HEK293 (cell line): ENCODE results near the gene NEK6.
A peak's percentile ranks its signal among the peaks of the same experiment; 100 is the strongest.

Experiments used
- CTCF ChIA-PET: fragments of 350-600 bp; formaldehyde crosslinking; extraction: SDS; loops from one replicate; lab custom pipeline; 2021; ENCODE audit warnings: antibody characterized with exemption; lab: Yijun Ruan, JAX
- POLR2A ChIA-PET: fragments of 300-600 bp; formaldehyde crosslinking; extraction: SDS; loops from one replicate; lab custom pipeline; 2020; ENCODE audit warnings: antibody characterized with exemption, inconsistent platforms; lab: Yijun Ruan, JAX
- H3K27ac ChIP-seq: fragments of 200-500 bp; sonication (Bioruptor generic); 2 replicates; pipeline ENCODE4 v1.5.1; 2014; ENCODE audit warnings: low read depth, low read length, control low read depth, inconsistent platforms; ENCODE audit errors: extremely low read depth
- H3K36me3 ChIP-seq, 2 experiments: fragments of 200-500 bp in 1 of 2; sonication (Bioruptor generic) in 1 of 2; 1 replicate in 1 of 2; 2 replicates in 1 of 2; pipeline ENCODE4 v1.5.1; 2014 to 2017; ENCODE audit warnings: inconsistent platforms in 2 of 2, low read length in 2 of 2; ENCODE audit not compliant: control insufficient read depth in 2 of 2, insufficient read depth in 1 of 2
- H3K4me1 ChIP-seq: fragments of 200-500 bp; sonication (Bioruptor generic); 2 replicates; pipeline ENCODE4 v1.5.1; 2014; ENCODE audit warnings: mild to moderate bottlenecking, low read length, inconsistent platforms; ENCODE audit not compliant: control insufficient read depth, insufficient read depth
- H3K4me3 ChIP-seq: 2 replicates; pipeline ENCODE4 v1.5.1; 2011; ENCODE audit warnings: low read depth, mild to moderate bottlenecking, control low read depth, low read length, moderate library complexity
- H3K9me3 ChIP-seq: fragments of 200-500 bp; sonication (Bioruptor generic); 2 replicates; pipeline ENCODE4 v1.5.1; 2014; ENCODE audit warnings: low read depth, low read length, inconsistent platforms; ENCODE audit not compliant: control insufficient read depth, insufficient read depth
- HOXC10 ChIP-seq: sonication (generic); formaldehyde crosslinking; IDR thresholded peaks from 2 replicates; pipeline ENCODE4 v1.8.1; 2023; ENCODE audit warnings: mild to moderate bottlenecking, missing genetic modification reagents
- KLF16 ChIP-seq: fragments of 450-650 bp; formaldehyde crosslinking; IDR thresholded peaks from 2 replicates; pipeline ENCODE4 v1.5.1; 2017; ENCODE audit warnings: missing biosample characterization, missing genetic modification characterization
- ZBTB8A ChIP-seq: fragments of 450-650 bp; formaldehyde crosslinking; IDR thresholded peaks from 2 replicates; pipeline ENCODE4 v1.5.1; 2016; ENCODE audit warnings: missing biosample characterization, missing genetic modification characterization
- ZFP69B ChIP-seq: fragments of 450-650 bp; formaldehyde crosslinking; IDR thresholded peaks from 2 replicates; pipeline ENCODE4 v1.5.1; 2016; ENCODE audit warnings: missing biosample characterization, missing genetic modification characterization
- ZIC2 ChIP-seq: fragments of 450-650 bp; formaldehyde crosslinking; IDR thresholded peaks from 2 replicates; pipeline ENCODE4 v1.5.1; 2016; ENCODE audit warnings: missing biosample characterization, missing genetic modification characterization
- ZNF114 ChIP-seq: fragments of 450-650 bp; formaldehyde crosslinking; IDR thresholded peaks from 2 replicates; pipeline ENCODE4 v1.5.0; 2017; ENCODE audit warnings: missing biosample characterization, missing genetic modification characterization
- ZNF350 ChIP-seq: fragments of 450-650 bp; formaldehyde crosslinking; IDR thresholded peaks from 2 replicates; pipeline ENCODE4 v1.5.0; 2017; ENCODE audit warnings: missing biosample characterization, mild to moderate bottlenecking, missing genetic modification characterization
- ZNF423 ChIP-seq: fragments of 450-650 bp; formaldehyde crosslinking; IDR thresholded peaks from 2 replicates; pipeline ENCODE4 v1.5.1; 2016; ENCODE audit warnings: missing biosample characterization, missing genetic modification characterization
- ZNF426 ChIP-seq: fragments of 450-650 bp; formaldehyde crosslinking; IDR thresholded peaks from 2 replicates; pipeline ENCODE4 v1.5.1; 2017; ENCODE audit warnings: missing biosample characterization, missing genetic modification characterization, mild to moderate bottlenecking, inconsistent platforms, moderate library complexity
- ZNF768 ChIP-seq: fragments of 450-650 bp; formaldehyde crosslinking; IDR thresholded peaks from 2 replicates; pipeline ENCODE4 v1.5.1; 2018; ENCODE audit warnings: missing biosample characterization, mild to moderate bottlenecking, missing genetic modification characterization
- TF ChIP-seq, protein P1 (sequence below): fragments of 450-650 bp; formaldehyde crosslinking; IDR thresholded peaks from 2 replicates; pipeline ENCODE4 v1.5.1; 2016; ENCODE audit warnings: missing biosample characterization, missing genetic modification characterization
- TF ChIP-seq, protein P2 (sequence below): fragments of 450-650 bp; formaldehyde crosslinking; IDR thresholded peaks from 2 replicates; pipeline ENCODE4 v1.5.1; 2016; ENCODE audit warnings: missing biosample characterization, missing genetic modification characterization

Gene NEK6

DNA sequence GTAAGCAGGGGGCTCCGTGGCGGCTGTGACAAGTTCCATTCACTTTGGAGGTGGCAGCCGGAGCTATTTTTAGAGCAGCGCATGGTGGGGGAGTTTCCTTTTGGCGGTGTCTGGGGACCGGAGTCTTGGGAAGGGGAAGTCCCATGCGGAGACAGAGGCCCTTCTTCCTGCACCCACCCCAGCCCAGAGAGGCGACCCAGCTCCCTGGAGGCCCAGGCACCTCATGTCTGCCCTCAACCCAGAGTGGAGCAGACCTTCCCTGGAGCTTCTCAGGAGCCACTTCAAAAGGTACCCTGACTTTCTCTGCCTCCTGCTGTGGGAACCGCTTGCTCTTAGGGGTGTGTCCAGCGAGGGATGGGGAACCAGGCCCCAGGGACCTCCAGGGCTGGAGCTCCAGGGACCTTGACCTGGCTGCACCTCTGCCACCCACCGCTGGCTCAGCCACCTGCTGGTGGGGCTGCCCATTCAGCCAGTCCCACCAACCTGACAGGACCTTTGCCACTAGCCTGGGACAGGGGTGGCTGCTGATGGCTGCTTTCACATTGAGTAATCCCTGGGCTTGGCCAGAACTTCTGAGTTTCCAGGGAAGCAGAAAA is 34.1 kb downstream of the NEK6 start:
- no peaks in the 10 kb centered on the region for H3K4me1 ChIP-seq
- no peak overlapping the region for H3K4me3 ChIP-seq
- H3K36me3 ChIP-seq = peaks cover 0 to 4% of the 10 kb centered on the region in 2 experiments; a peak in 1 of 3 replicates
- H3K9me3 ChIP-seq = no peaks in the 10 kb centered on the region
- ChIA-PET POLR2A (no interaction called here), CTCF (no interaction called here)
- no peak overlapping the region for H3K27ac ChIP-seq
- TF ChIP-seq ZBTB8A (tag by site-specific recombination) (no peak), ZIC2 (tag by site-specific recombination) (peak; percentile 26)

DNA sequence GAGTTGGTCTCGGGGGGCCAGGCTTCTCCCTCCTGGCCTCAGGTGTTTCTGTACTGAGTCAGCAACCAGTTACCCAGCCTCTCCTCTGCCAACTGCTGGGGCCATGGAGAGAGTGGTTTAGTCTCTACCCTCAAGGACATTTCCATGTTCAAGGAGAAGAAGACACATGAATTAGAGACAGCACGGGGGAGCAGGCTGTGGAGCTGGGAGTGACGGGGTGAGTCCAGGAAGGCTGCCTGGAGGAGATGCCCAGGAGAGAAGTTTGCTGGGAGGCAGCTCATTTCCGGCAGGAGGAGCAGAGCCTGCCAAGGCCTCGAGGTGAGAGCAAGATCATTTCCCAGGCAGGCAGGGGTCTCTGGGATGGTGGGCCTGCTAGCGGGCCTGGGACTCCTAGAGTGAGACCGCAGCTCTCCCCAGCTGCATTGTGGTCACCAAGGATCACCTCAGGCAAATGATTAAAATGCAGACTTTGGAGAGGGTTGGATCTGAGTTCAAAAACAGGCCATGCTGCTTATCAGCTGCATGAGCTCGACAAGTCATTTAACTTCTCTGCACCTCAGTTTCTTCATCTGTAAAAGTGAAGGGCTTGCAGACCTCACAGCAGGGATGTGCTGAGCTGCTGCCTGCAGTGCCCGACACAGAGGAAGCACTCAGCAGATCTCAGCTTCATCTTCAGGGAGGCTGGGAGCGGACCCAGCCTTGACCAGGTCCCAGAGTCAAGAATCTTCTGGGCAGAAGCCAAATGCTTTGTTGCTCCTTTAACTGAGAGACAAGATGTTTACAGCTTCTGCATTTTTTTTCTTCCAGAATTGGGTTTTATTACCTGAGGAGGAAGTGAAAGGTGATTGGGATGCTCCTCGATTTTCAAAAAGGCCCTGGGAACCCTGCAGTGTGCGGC is 35.2 kb downstream of the NEK6 start:
- Histone ChIP-seq H3K36me3 (peaks cover 0 to 4% of the 10 kb centered on the region in 2 experiments; a peak in 1 of 3 replicates), H3K4me1 (no peaks in the 10 kb centered on the region), H3K4me3 (no peak overlapping the region), H3K9me3 (no peaks in the 10 kb centered on the region), H3K27ac (no peak overlapping the region)
- ChIA-PET CTCF (interaction anchor here (0.6 to 1.1 kb wide), 3 partner anchors 126 to 419 kb away, joined by 3 to 5 read pairs (median 5); no protein-coding TSS in a partner anchor), POLR2A (no interaction called here)
- TF ChIP-seq HOXC10 = no peak
- TF ChIP-seq ZNF350 (tag by site-specific recombination) = no peak

DNA sequence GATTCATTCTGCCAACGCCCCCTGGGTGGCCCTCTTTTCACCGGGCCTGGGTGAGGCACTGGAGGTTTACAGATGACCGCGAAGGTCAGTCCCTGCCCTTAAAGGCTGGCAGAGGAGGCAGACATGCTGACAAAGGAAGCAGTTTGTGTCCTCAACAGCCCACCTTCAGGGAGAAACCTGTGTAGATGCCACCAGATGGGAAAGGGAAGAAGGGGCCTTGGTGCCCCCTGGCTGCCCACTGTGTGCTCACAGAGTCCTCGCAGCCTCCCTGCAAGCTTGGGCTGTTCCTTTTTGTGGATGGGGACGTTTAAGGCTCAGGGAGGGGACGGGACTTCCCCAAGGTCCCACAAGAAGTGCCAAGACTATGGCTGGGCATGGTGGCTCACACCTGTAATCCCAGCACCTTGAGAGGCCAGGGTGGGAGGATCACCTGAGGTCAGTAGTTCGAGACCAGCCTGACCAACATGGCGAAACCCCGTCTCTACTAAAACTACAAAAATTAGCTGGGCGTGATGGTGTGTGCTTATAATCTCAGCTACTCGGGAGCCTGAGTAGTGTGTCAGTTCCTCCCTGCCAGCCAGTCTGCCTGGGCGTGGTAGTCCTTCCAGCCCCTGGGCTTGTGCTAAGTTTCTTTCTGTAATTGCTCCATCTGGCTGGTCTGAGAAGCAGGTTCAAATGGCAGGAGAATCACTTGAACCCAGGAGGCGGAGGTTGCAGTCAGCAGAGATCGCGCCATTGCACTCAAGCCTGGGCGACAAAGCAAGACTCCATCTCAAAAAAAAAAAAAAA is 36.2 kb downstream of the NEK6 start:
- Histone ChIP-seq H3K27ac (no peak overlapping the region), H3K4me1 (no peaks in the 10 kb centered on the region), H3K36me3 (peaks cover 0 to 4% of the 10 kb centered on the region in 2 experiments; a peak in 1 of 3 replicates), H3K4me3 (no peak overlapping the region), H3K9me3 (no peaks in the 10 kb centered on the region)
- CTCF ChIA-PET = no interaction called here
- POLR2A ChIA-PET = no interaction called here
- TF ChIP-seq ZNF768 (tag by site-specific recombination) (no peak), KLF16 (tag by site-specific recombination) (no peak)
- TF ChIP-seq, protein P1, sequence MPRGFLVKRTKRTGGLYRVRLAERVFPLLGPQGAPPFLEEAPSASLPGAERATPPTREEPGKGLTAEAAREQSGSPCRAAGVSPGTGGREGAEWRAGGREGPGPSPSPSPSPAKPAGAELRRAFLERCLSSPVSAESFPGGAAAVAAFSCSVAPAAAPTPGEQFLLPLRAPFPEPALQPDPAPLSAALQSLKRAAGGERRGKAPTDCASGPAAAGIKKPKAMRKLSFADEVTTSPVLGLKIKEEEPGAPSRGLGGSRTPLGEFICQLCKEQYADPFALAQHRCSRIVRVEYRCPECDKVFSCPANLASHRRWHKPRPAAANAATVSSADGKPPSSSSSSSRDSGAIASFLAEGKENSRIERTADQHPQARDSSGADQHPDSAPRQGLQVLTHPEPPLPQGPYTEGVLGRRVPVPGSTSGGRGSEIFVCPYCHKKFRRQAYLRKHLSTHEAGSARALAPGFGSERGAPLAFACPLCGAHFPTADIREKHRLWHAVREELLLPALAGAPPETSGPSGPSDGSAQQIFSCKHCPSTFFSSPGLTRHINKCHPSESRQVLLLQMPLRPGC (tag by site-specific recombination) = no peak

DNA sequence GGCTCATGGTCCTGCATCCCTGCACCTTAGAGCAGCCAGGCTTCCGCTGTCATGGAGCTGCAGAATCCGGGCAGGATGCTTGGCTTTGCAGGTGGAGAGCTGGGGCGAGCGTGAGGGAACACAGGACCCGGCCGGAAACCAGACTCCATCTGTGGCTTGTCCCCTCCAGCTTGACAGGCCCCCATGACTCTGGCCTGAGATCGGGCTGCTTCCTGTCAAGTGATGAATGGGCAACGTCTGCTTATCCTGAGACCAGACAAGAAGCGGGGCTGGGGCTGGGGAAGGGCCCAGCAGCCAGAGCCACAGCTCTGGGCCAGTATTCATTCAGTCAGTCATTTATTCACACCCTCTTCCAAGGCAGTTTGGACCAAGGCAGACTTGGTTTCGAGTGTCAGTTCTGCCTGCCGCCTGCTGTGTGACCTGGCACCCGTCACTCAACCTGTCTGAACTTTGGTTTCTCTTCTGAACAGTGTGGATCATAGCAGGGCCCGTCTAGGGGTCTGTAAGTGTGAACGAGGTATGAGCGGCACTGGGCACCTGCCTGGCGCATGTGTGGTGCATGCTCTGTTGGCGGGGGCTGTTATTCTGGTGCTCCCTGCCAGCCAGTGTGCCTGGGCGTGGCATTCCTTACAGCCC is 37.5 kb downstream of the NEK6 start:
- H3K4me1 ChIP-seq = no peaks in the 10 kb centered on the region
- no peak overlapping the region for H3K27ac ChIP-seq
- POLR2A ChIA-PET = no interaction called here
- no peak overlapping the region for H3K4me3 ChIP-seq
- no peaks in the 10 kb centered on the region for H3K36me3 ChIP-seq
- H3K9me3 ChIP-seq = no peaks in the 10 kb centered on the region
- no peak for TF ChIP-seq ZFP69B
- no peak for TF ChIP-seq ZNF114 (tag by site-specific recombination)
- no peak for TF ChIP-seq ZNF423 (tag by site-specific recombination)
- TF ChIP-seq ZNF426 (tag by site-specific recombination) = no peak
- TF ChIP-seq, protein P2, sequence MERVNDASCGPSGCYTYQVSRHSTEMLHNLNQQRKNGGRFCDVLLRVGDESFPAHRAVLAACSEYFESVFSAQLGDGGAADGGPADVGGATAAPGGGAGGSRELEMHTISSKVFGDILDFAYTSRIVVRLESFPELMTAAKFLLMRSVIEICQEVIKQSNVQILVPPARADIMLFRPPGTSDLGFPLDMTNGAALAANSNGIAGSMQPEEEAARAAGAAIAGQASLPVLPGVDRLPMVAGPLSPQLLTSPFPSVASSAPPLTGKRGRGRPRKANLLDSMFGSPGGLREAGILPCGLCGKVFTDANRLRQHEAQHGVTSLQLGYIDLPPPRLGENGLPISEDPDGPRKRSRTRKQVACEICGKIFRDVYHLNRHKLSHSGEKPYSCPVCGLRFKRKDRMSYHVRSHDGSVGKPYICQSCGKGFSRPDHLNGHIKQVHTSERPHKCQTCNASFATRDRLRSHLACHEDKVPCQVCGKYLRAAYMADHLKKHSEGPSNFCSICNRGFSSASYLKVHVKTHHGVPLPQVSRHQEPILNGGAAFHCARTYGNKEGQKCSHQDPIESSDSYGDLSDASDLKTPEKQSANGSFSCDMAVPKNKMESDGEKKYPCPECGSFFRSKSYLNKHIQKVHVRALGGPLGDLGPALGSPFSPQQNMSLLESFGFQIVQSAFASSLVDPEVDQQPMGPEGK = no peak
- TF ChIP-seq, all 188 proteins: peak for 0
- CTCF ChIA-PET = no interaction called here
